Measurements from ENCODE around the gene OST4. TPM values are rescaled to one million over a fixed set of nuclear protein-coding genes. Genes with fewer than 3 reads are reported as not detected.
A peak's percentile ranks its signal among the peaks of the same experiment; 100 is the strongest.
"Not testable (repeated sequence)": the region's sequence is repeated elsewhere in the genome, so short reads cannot be mapped to it uniquely, and the experiment has no call there.

The OST4 gene
- total RNA-seq, 1 donor from 2014 or later = 393 TPM

GRCh38 chr2:27083410-27084296 is 12.2 kb upstream of the OST4 start:
- intact Hi-C loops (cut with DNase I) = loop anchor here (2.0 to 10.0 kb wide), 2 partner anchors 49 to 117 kb away; partner anchors contain the start of gene TMEM214
- DNase-seq = peak; percentile 28
- ATAC-seq (ENCODE audit: poor library complexity) = no peak

GRCh38 chr2:27082773-27083409 is 11.4 kb upstream of the OST4 start:
- intact Hi-C loops (cut with DNase I) = loop anchor here (10.0 kb wide), 1 partner anchor 48 kb away; the partner anchor contains the start of gene TMEM214
- DNase-seq = peak; percentile 39
- ATAC-seq (ENCODE audit: poor library complexity) = no peak

- DNase-seq (peak; percentile 39), ATAC-seq (ENCODE audit: poor library complexity) (no peak)
- intact Hi-C loops (cut with DNase I) = loop anchor here (10.0 kb wide), 1 partner anchor 47 kb away; the partner anchor contains the start of gene TMEM214
Observed at GRCh38 chr2:27081984-27082772, 10.7 kb upstream of the OST4 start.

GRCh38 chr2:27080603-27080936 is 9.1 kb upstream of the OST4 start:
- ATAC-seq (ENCODE audit: poor library complexity) = no peak
- DNase-seq = peak; percentile 45
- intact Hi-C loops (cut with DNase I) = loop anchor here (10.0 kb wide), 1 partner anchor 46 kb away; the partner anchor contains the start of gene TMEM214

GRCh38 chr2:27080140-27080469 is 8.7 kb upstream of the OST4 start:
- DNase-seq (peak; percentile 39), ATAC-seq (ENCODE audit: poor library complexity) (no peak)
- intact Hi-C loops (cut with DNase I) = loop anchor here (10.0 kb wide), 1 partner anchor 45 kb away; the partner anchor contains the start of gene TMEM214

GRCh38 chr2:27079233-27080139 is 8.0 kb upstream of the OST4 start:
- intact Hi-C loops (cut with DNase I) = loop anchor here (10.0 kb wide), 1 partner anchor 45 kb away; the partner anchor contains the start of gene TMEM214
- DNase-seq (peak; percentile 36), ATAC-seq (ENCODE audit: poor library complexity) (no peak)

- ATAC-seq (ENCODE audit: poor library complexity) (peak; percentile 74), DNase-seq (peak; percentile 90)
- intact Hi-C loops (cut with DNase I) = no loop called here
Observed at GRCh38 chr2:27078267-27079194, 7.1 kb upstream of the OST4 start, which contains the start of gene EMILIN1. EMILIN1 (plus strand) TSS chr2:27078615; CDS start chr2:27079066, 451 bp downstream.

GRCh38 chr2:27077231-27077630 is 5.8 kb upstream of the OST4 start:
- ATAC-seq (ENCODE audit: poor library complexity) (no peak), DNase-seq (peak; percentile 27)
- intact Hi-C loops (cut with DNase I) = no loop called here

- no peak for ATAC-seq (ENCODE audit: poor library complexity)
- intact Hi-C loops (cut with DNase I) = no loop called here
- no peak for DNase-seq
Observed at GRCh38 chr2:27076323-27076722, 4.9 kb upstream of the OST4 start.

GRCh38 chr2:27075566-27075871 is 4.1 kb upstream of the OST4 start:
- ATAC-seq (ENCODE audit: poor library complexity); intact Hi-C loops (cut with DNase I): not testable (repeated sequence)
- peak; percentile 11 for DNase-seq

GRCh38 chr2:27074738-27075565 is 3.5 kb upstream of the OST4 start:
- DNase-seq (peak; percentile 81), ATAC-seq (ENCODE audit: poor library complexity) (no peak)
- intact Hi-C loops (cut with DNase I) = no loop called here

- DNase-seq (no peak), ATAC-seq (ENCODE audit: poor library complexity) (no peak)
- intact Hi-C loops (cut with DNase I) = no loop called here
Observed at GRCh38 chr2:27073782-27074181, 2.3 kb upstream of the OST4 start.

GRCh38 chr2:27072920-27073319 is 1.5 kb upstream of the OST4 start:
- intact Hi-C loops (cut with DNase I) = no loop called here
- DNase-seq (no peak), ATAC-seq (ENCODE audit: poor library complexity) (no peak)

GRCh38 chr2:27071990-27072830 is 756 bp upstream of the OST4 start:
- DNase-seq (peak; percentile 88), ATAC-seq (ENCODE audit: poor library complexity) (peak; percentile 38)
- intact Hi-C loops (cut with DNase I) = no loop called here

- ATAC-seq (ENCODE audit: poor library complexity) (no peak), DNase-seq (no peak)
- intact Hi-C loops (cut with DNase I) = no loop called here
Observed at GRCh38 chr2:27070653-27071276, 689 bp downstream of the OST4 start.
